Lower leg skin (tissue), 4 donors: ENCODE data around the gene PHACTR2. TPM values are rescaled to one million over a fixed set of nuclear protein-coding genes. Genes with fewer than 3 reads are reported as not detected.
"Not testable (repeated sequence)": the region's sequence is repeated elsewhere in the genome, so short reads cannot be mapped to it uniquely, and the experiment has no call there.

ENCODE experiments used
- DNase-seq, 2 donors: peaks; one replicate each; pipeline ENCODE4 v3.0.0-alpha.2; 2019; ENCODE audit warnings: low spot score in 2 of 2
- H3K4me3 ChIP-seq: fragments of 200-600 bp; sonication (generic); 2 replicates; pipeline ENCODE4 v1.5.1; 2017; ENCODE audit warnings: mild to moderate bottlenecking, low read depth; ENCODE audit not compliant: poor library complexity, severe bottlenecking
- CTCF ChIP-seq, 3 donors: fragments of 450-650 bp; IDR thresholded peaks; one replicate each; pipeline ENCODE4 v1.5.1; 2016; ENCODE audit warnings: antibody characterized with exemption in 3 of 3, mild to moderate bottlenecking in 3 of 3, moderate library complexity in 2 of 3
- POLR2A ChIP-seq, 2 donors: fragments of 450-650 bp; IDR thresholded peaks; one replicate each; pipeline ENCODE4 v1.6.1; 2016 to 2017; ENCODE audit warnings: antibody characterized with exemption in 2 of 2, mild to moderate bottlenecking in 1 of 2, moderate library complexity in 1 of 2
- WGBS, 2 donors: methylation state at CpG; one replicate each; pipeline ENCODE4 v1.1.5; 2018; 5-methylcytosine and 5-hydroxymethylcytosine counted together
- intact Hi-C: fragments of 100-400 bp; cut with DNase I; formaldehyde crosslinking; loops from one replicate; pipeline ENCODE4 v1.15.0; 2023; ENCODE audit warnings: low total_unique reads
- total RNA-seq, 4 donors: library from RNA; depleted of rRNA; stranded (reverse); fragments of >200 nt; gene quantifications; one replicate each; pipeline ENCODE4 v1.1.0, GENCODE V29; 2016

PHACTR2 gene
- total RNA-seq, 4 donors from 2014 or later = 9.4 to 24.5 (median 15.2) TPM

DNA sequence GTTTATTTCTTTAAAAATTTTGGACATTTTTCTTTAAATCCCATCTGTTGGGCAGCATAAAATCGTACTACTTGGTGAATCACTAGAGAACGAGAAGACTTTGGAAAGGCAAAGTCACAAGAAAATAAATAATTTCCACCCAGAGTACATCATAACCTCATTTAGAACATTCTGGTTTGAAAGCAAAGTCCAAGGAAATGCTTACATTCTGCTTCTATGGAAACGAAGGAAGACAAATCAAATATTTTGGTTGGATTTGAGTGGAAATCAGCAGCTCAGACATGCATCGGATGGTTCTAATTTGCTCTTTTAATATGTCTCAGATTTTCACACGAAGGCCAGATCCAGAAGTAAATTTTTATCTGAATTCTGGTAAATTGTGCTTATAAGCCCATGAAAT, 104.7 kb downstream of the PHACTR2 start:
- intact Hi-C loops = no loop called here
- TF ChIP-seq CTCF (IDR thresholded peaks at IDR 0.05) = no peak
- TF ChIP-seq POLR2A (IDR thresholded peaks at IDR 0.05) = no peak
- WGBS, 2 donors = 60 to 61% methylated on average over 5 of the region's 5 CpGs
- no peak overlapping the region for H3K4me3 ChIP-seq
- DNase-seq = no peak

GRCh38 chr6:143783077-143783476, 105.3 kb downstream of the PHACTR2 start:
- 64 to 71% methylated on average over 3 of the region's 3 CpGs for WGBS, 2 donors
- intact Hi-C loops = no loop called here
- TF ChIP-seq POLR2A (IDR thresholded peaks at IDR 0.05) (no peak), CTCF (IDR thresholded peaks at IDR 0.05) (no peak)
- DNase-seq = no peak
- no peak overlapping the region for H3K4me3 ChIP-seq

DNA sequence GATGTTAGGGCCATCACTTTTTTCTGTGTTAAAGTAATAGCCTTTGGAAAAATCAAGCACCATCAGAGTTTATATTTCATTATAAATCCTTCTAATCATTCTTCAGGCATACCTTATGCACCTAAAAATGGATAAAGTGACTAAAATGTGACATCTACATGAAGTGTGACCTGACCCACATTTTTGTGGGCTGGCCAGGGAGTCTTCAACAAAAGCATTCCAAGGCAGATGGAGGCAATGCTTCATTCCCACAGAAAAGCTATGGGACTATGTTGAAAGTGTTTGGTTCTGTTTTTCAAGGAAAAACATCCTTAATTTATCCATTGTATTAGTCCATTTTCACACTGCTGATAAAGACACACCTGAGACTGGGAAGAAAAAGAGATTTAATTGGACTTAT, 106.6 kb downstream of the PHACTR2 start:
- H3K4me3 ChIP-seq = no peak overlapping the region
- intact Hi-C loops = no loop called here

DNA sequence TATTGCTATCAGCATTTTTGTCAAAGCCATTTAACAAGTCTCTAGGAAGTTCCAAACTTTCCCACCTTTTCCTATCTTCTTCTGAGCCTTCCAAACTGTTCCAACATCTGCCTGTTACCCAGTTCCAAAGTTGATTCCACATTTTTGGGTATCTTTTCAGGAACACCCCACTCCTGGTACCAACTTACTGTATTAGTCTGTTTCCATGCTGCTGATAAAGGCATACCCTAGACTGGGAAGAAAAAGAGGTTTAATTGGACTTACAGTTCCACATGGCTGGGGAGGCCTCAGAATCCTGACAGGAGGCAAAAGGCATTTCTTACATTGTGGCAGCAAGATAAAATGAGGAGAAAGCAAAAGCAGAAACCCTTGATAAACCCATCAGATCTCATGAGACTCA, 108.6 kb downstream of the PHACTR2 start:
- intact Hi-C loops, H3K4me3 ChIP-seq, DNase-seq: not testable (repeated sequence)

More for the DNA sequence above, 106.6 kb downstream of the PHACTR2 start:
- no peak for TF ChIP-seq POLR2A (IDR thresholded peaks at IDR 0.05)
- TF ChIP-seq CTCF (IDR thresholded peaks at IDR 0.05) = no peak
- no peak for DNase-seq

DNA sequence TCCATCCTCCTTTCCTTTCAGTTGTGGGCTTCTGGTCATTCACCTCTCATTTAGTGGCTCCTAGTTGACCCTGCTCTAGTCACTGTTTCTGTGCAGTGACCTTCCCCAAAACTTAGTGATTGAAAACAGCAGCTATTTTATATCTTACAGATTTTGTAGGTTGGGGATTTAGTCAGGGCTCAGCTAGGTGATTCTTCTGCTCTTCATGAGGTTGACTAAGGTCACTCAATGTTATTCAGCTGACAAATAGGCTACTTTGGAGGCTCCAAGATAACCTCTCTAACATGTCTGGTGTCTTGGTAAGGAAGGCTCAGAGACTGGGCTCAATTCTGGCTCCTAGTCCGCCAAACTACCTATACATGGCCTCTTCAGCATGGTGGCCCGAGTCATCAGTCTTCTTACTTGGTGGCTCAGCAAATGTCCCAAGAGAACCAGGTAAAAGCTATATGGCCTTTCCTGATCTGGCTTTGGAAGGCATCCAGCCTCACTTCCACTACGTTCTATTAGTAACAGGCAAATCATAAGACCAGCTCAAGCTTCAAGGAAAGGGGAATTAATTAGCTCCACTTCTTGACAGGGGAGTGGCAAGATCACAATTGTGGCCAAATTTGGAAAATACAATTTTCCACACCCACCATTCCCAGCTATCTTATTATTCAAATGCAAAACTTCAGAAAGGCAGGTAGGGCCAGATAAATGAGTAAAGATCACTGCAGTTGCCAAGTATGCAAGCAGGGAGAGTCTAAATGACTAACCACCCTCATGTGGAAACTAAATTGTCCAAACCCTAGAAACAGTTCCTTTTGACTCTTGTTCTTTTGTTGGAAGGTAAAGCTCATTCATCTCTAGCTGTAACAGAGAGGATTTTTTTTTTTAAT, 114.9 kb downstream of the PHACTR2 start:
- WGBS, 2 donors = 76 to 88% methylated on average over 3 of the region's 3 CpGs
- DNase-seq = no peak
- intact Hi-C loops = no loop called here
- TF ChIP-seq CTCF (IDR thresholded peaks at IDR 0.05) = no peak
- no peak for TF ChIP-seq POLR2A (IDR thresholded peaks at IDR 0.05)
- H3K4me3 ChIP-seq = no peak overlapping the region

- no peak for TF ChIP-seq CTCF (IDR thresholded peaks at IDR 0.05)
- no peak for TF ChIP-seq POLR2A (IDR thresholded peaks at IDR 0.05)
- intact Hi-C loops = no loop called here
- no peak for DNase-seq
- H3K4me3 ChIP-seq = no peak overlapping the region
Observed at GRCh38 chr6:143793280-143793619, 115.5 kb downstream of the PHACTR2 start.

- intact Hi-C loops, H3K4me3 ChIP-seq, DNase-seq: not testable (repeated sequence)
- WGBS, 2 donors = 94 to 98% methylated on average over 2 of the region's 2 CpGs
Observed at GRCh38 chr6:143796551-143796950, 118.8 kb downstream of the PHACTR2 start.

- DNase-seq, intact Hi-C loops, H3K4me3 ChIP-seq: not testable (repeated sequence)
- WGBS, 2 donors = 90 to 96% methylated on average over 3 of the region's 3 CpGs
Observed at GRCh38 chr6:143798487-143798886, 120.7 kb downstream of the PHACTR2 start.
